NCI-H146 treated with DMSO at 0.1 percent for 48 hours (cell line): ENCODE measurements around the gene LMOD2.

Source experiments
- DNase-seq: peaks from one replicate; lab custom pipeline; 2025; ENCODE audit not compliant: unreplicated experiment; lab: John Stamatoyannopoulos, UW

The LMOD2 gene

DNA sequence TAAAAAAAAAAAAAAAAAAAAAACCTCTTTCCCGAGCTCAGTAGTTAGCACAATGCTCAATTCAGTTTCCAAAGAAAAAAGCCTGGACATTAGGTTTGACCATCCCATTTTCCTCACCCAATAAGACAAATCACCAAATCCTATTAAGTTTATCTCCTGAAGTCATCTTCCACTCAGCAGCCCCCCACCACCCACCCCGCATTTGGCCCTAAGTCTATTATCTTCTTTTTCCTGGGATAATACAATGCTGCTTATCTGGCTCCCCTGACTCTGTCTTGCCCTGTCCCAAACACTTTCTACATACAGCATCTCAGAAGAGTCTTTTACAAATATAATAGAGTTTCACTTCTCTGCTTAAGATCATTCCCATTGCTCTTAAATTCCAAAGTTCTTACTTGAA lies 17.8 kb upstream of the LMOD2 start:
- no peak for DNase-seq

DNA sequence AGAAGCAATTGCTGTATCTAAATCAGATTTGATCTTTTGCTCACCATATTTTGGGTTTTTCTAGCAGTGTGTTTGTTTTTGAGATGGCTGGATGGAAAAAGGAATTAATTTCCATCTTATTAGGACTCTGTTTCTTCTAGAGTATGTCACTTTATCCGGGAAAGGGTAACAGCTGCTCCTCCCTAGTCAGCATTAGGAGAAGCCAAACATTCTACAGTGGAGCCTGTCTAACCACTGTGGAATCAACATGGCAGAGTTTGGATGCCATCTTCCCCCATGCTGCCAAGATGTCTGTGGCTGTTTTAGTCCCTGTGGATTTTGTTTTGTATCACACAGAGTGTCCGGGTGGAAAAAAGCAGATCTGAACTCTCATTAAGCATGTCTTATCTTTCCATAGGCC lies 16.0 kb upstream of the LMOD2 start:
- no peak for DNase-seq

GRCh38 chr7:123640583-123640982 lies 15.1 kb upstream of the LMOD2 start:
- no peak for DNase-seq

DNA sequence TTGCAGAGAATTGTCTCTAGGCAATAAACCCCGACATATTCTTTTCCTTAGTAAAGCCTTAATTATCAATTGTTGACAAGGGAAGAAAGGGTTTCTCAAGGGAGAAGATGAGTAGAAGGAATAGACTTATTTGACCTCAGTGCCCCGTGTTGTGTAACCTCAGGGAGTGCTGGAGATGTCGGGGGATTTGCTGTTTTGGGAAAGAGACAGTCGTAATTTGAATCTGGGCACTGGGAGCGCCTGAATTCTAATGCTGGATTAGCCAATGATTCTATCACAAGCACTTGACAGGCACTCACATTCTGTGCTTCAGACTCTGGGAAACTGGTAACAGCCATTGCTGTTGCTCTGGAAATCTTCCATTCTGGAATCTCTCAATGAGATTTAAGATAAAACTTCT lies 13.8 kb upstream of the LMOD2 start:
- no peak for DNase-seq

DNA sequence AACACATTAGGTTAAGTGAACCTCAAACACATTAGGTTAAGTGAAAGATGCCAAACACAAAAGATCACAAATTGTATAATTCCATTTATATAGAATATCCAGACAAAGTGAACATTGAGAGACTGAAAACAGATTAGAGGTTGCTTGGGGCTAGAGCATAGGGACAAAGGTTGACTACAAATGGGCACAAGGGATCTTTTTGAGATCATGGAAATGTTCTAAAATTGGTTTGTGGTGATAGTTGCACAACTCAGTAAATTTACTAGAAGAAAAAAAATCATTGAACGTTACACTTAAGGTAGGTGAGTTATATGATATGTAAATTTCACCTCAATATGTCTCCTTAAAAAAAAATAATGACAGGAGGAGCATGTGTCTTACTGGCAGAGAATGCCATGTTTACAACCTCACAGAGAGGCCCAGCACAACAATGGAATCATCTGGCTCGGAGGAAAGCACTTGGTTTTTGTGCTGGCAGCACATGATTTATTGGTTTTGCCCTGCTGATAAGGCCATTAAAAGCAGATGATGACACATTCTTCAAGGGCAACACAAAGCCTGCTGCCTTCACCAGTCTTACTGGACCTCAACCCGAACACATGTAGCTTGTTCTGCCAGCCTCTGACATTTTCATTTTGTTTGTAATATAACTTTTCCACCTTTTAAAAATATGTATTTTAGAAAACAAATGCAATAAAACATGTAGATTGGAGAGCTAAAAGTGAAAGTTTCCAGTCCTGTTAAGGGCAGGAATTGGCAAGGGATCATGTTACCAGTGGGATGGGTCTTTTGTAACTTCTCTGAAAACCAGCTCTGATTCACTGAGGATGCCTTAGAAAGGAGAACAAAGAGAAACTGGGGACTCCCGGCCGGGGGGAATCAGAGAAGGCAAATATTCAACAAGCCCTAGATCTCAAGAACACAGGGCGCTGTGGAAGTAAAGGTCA lies 11.9 kb upstream of the LMOD2 start:
- peak; percentile 94 for DNase-seq

DNA sequence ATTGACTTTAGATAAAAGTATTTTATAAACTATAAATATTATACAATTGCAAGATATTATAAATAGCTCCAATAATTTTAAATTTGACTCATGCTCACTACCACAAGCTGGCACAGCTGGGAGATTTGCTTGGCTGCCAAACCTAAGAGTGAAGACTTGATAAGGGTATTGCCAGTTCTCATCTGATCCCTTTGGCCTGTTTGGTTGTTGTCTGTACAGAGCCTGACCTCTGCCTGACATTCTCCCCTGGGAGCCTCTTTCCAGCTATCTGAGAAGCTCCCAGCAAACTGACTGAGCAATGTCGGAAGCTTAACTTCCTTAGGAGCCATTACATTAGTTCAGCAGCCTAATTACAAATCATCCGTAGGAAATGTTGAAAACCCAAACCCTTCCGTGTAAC lies 10.2 kb upstream of the LMOD2 start:
- DNase-seq: no peak

DNA sequence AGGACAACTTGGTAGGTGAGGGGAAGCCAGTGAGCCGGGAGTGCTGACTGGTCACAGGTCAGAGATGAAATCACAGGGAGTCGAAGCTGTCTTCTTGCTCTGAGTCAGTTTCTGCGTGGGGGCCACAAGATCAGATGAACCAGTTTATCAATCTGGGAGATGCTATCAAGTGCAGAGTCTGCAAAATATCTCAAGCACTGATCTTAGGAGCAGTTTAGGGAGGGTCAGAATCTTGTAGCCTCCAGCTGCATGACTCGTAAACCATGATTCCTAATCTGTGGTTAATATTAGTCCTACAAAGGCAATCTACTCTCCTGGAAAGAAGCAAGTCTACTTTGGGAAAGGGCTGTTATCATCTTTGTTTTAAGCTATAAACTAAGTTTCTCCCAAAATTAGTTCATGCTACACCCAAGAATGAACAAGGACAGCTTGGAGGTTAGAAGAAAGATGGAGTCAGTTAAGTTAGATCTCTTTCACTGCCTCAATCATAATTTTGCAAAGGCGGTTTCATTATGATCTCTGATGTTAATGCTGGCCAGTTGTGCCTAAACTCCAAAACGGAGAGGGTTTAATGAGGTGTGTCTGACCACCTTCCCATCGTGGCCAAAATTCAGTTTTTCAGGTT lies 8.4 kb upstream of the LMOD2 start:
- DNase-seq: no peak

GRCh38 chr7:123649964-123650363 lies 5.7 kb upstream of the LMOD2 start:
- no peak for DNase-seq

- DNase-seq: no peak
Measured at GRCh38 chr7:123650595-123650994, 5.1 kb upstream of the LMOD2 start.

DNA sequence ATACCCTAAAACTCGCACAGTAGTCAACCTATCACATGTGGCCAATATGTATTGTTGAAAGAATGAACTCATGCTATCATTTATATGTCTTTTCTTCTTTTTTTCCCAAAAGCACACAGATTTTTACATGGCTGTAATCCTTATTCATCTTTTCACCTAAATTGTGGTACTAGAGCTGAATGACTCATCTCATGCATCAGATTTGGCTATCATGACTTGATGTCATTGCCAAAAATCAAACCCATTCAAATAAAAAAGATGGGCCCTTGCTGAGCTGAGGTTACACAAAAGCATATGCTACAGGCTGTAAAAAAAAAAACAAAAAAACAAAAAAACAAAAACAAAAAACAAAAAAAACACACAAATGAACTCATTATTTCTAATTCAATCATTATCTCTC lies 3.3 kb upstream of the LMOD2 start:
- no peak for DNase-seq

DNA sequence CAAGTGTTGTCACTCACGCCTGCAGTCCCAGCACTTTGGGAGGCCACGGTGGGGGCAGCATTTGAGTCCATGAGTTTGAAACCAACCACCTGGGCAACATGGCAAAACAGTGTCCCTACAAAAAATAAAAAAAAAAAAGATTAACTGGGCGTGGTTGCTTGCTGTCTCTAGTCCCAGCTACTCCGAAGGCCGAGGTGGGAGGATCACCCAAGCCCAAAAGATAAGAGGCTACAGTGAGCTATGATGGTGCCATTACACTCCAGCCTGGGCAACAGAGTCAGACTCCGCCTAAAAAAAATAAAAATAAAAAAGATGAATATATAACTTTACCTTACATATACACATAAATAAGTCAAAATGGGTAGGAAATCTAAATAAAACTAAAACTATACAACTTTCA lies 2.5 kb upstream of the LMOD2 start:
- no peak for DNase-seq

GRCh38 chr7:123656544-123657303 lies 1.1 kb downstream of the LMOD2 start:
- DNase-seq: no peak

DNA sequence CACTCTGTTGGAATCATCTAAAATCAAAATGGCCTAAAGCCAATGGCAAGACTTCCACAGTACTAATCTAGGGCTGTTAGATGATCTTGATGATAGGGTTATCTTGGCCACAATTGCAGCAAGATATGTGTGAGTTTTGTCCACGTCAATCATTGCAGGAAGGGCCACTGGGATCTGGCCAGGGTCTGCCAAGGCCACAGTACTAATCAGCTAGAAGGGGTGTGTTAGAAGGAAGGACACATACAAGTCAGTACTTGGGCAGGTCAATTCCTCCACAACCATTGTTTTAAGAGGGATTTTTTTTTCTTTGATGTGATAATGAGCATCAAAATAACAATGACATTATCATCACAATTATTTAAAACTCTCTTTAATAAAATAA lies 1.6 kb downstream of the LMOD2 start:
- DNase-seq: no peak

DNA sequence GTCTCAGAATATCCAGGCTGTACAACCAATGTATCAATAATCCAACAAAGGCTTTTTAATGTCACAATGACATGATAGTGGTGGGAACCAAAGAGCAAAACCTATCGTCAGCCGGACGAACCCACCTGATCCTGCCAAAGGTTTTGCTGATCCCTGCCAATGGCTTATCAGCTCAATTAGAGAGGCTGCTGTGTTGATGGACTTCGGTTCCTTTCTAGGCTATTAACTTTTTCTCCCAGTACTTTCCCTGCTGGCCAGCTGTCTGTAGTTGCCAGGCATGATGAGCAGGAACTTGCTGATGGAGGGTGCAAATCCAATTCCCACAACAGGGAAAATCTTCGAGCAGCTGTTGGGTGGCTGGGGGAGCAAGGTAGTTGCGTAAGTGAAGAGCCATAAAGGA lies 2.4 kb downstream of the LMOD2 start:
- DNase-seq: no peak

GRCh38 chr7:123660514-123661354 lies 5.1 kb downstream of the LMOD2 start:
- DNase-seq: peak; percentile 9

DNA sequence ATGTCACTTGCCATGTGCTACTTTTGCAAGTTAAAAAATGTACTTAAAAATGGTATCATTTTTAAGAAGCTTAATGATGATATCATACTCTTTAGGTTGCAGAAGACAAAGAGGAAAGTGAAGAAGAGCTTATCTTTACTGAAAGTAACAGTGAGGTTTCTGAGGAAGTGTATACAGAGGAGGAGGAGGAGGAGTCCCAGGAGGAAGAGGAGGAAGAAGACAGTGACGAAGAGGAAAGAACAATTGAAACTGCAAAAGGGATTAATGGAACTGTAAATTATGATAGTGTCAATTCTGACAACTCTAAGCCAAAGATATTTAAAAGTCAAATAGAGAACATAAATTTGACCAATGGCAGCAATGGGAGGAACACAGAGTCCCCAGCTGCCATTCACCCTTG lies 6.1 kb downstream of the LMOD2 start:
- DNase-seq: no peak

DNA sequence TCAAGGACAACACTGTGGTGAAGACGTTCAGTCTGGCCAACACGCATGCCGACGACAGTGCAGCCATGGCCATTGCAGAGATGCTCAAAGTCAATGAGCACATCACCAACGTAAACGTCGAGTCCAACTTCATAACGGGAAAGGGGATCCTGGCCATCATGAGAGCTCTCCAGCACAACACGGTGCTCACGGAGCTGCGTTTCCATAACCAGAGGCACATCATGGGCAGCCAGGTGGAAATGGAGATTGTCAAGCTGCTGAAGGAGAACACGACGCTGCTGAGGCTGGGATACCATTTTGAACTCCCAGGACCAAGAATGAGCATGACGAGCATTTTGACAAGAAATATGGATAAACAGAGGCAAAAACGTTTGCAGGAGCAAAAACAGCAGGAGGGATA lies 6.6 kb downstream of the LMOD2 start:
- no peak for DNase-seq

DNA sequence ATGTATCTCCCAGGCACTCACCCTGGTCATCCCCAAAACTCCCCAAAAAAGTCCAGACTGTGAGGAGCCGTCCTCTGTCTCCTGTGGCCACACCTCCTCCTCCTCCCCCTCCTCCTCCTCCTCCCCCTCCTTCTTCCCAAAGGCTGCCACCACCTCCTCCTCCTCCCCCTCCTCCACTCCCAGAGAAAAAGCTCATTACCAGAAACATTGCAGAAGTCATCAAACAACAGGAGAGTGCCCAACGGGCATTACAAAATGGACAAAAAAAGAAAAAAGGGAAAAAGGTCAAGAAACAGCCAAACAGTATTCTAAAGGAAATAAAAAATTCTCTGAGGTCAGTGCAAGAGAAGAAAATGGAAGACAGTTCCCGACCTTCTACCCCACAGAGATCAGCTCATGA lies 7.1 kb downstream of the LMOD2 start:
- DNase-seq: no peak

- DNase-seq: no peak
Measured at GRCh38 chr7:123663200-123663599, 7.5 kb downstream of the LMOD2 start.

DNA sequence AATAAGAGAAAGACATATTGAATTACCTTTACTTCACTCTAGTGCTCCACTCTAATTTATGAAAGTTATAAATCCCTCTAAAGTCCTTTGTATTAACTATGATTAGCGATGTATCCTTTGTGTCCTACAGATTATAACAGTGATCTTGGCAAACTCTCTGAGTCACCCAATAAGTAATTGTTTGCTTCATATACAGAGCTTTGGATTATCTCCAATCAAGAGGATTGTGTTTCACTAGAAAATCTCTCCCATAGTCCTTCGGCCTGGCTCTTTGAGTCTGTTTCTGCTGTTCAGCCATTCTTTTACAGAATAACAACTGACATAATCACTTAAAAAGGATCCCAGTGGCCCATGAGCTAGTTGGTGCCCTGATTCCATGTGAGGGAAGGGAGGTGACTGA lies 9.5 kb downstream of the LMOD2 start:
- no peak for DNase-seq

- DNase-seq: no peak
Measured at GRCh38 chr7:123665896-123666295, 10.2 kb downstream of the LMOD2 start.
